Measurements from ENCODE around the gene ESYT3.

GRCh38 chr3:138443091-138443490, 8.7 kb downstream of the ESYT3 start:
- TF ChIP-seq, protein P1, sequence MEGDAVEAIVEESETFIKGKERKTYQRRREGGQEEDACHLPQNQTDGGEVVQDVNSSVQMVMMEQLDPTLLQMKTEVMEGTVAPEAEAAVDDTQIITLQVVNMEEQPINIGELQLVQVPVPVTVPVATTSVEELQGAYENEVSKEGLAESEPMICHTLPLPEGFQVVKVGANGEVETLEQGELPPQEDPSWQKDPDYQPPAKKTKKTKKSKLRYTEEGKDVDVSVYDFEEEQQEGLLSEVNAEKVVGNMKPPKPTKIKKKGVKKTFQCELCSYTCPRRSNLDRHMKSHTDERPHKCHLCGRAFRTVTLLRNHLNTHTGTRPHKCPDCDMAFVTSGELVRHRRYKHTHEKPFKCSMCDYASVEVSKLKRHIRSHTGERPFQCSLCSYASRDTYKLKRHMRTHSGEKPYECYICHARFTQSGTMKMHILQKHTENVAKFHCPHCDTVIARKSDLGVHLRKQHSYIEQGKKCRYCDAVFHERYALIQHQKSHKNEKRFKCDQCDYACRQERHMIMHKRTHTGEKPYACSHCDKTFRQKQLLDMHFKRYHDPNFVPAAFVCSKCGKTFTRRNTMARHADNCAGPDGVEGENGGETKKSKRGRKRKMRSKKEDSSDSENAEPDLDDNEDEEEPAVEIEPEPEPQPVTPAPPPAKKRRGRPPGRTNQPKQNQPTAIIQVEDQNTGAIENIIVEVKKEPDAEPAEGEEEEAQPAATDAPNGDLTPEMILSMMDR (conservative IDR thresholded peaks at IDR 0.05; ENCODE audit: low read depth, low read length), result no peak
- TF ChIP-seq EZH2 (IDR thresholded peaks at IDR 0.05; ENCODE audit: borderline replicate concordance, low read depth, low read length, poor library complexity, severe bottlenecking), result no peak

Data from A673 (cell line).